ENCODE data around the gene NDRG2.
"Not testable (repeated sequence)": the region's sequence is repeated elsewhere in the genome, so short reads cannot be mapped to it uniquely, and the experiment has no call there.

The NDRG2 gene

GRCh38 chr14:21016413-21017190 lies 8.3 kb downstream of the NDRG2 start:
- DNase-seq (ENCODE audit: low spot score), result no peak
- no peak for TF ChIP-seq CTCF (IDR thresholded peaks at IDR 0.05; ENCODE audit: extremely low read depth, missing control alignments)

GRCh38 chr14:21015312-21015711 lies 9.5 kb downstream of the NDRG2 start:
- no peak for DNase-seq (ENCODE audit: low spot score)
- no peak for TF ChIP-seq CTCF (IDR thresholded peaks at IDR 0.05; ENCODE audit: extremely low read depth, missing control alignments)

GRCh38 chr14:21014761-21015190 lies 10.1 kb downstream of the NDRG2 start:
- DNase-seq (ENCODE audit: low spot score), result peak; percentile 70
- TF ChIP-seq CTCF (IDR thresholded peaks at IDR 0.05; ENCODE audit: extremely low read depth, missing control alignments), result peak; percentile 57

- DNase-seq (ENCODE audit: low spot score), result no peak
- TF ChIP-seq CTCF (IDR thresholded peaks at IDR 0.05; ENCODE audit: extremely low read depth, missing control alignments), result no peak
Observed at GRCh38 chr14:21011136-21011535, 13.7 kb downstream of the NDRG2 start.

- DNase-seq (ENCODE audit: low spot score), result not testable (repeated sequence)
Observed at GRCh38 chr14:21009721-21010120, 15.1 kb downstream of the NDRG2 start.

- DNase-seq (ENCODE audit: low spot score), result no peak
- no peak for TF ChIP-seq CTCF (IDR thresholded peaks at IDR 0.05; ENCODE audit: extremely low read depth, missing control alignments)
Observed at GRCh38 chr14:21003788-21004346, 21.0 kb downstream of the NDRG2 start.

GRCh38 chr14:21001218-21001617 lies 23.6 kb downstream of the NDRG2 start:
- no peak for TF ChIP-seq CTCF (IDR thresholded peaks at IDR 0.05; ENCODE audit: extremely low read depth, missing control alignments)
- no peak for DNase-seq (ENCODE audit: low spot score)

- no peak for TF ChIP-seq CTCF (IDR thresholded peaks at IDR 0.05; ENCODE audit: extremely low read depth, missing control alignments)
- no peak for DNase-seq (ENCODE audit: low spot score)
Observed at GRCh38 chr14:20999591-20999990, 25.3 kb downstream of the NDRG2 start.
